Amniotic epithelial cell (primary cell): ENCODE results near the gene PRUNE2.
"Not testable (repeated sequence)": the region's sequence is repeated elsewhere in the genome, so short reads cannot be mapped to it uniquely, and the experiment has no call there.

Experiments used
- DNase-seq: peaks from one replicate; pipeline ENCODE4 v3.0.0-alpha.2; 2010; ENCODE audit warnings: low read depth

The PRUNE2 gene

GRCh38 chr9:76793784-76794431 lies 112.0 kb downstream of the PRUNE2 start:
- no peak for DNase-seq

- DNase-seq: no peak
These were observed 116.1 kb downstream of the PRUNE2 start for GRCh38 chr9:76789840-76790239.

- no peak for DNase-seq
These were observed 118.2 kb downstream of the PRUNE2 start for GRCh38 chr9:76787677-76788076.

- DNase-seq: no peak
These were observed 120.4 kb downstream of the PRUNE2 start for GRCh38 chr9:76785501-76785900.

- no peak for DNase-seq
These were observed 121.0 kb downstream of the PRUNE2 start for GRCh38 chr9:76784881-76785280.

GRCh38 chr9:76772686-76773445 lies 133.0 kb downstream of the PRUNE2 start:
- DNase-seq: no peak

- no peak for DNase-seq
These were observed 139.8 kb downstream of the PRUNE2 start for GRCh38 chr9:76766126-76766525.

- DNase-seq: no peak
These were observed 141.8 kb downstream of the PRUNE2 start, which contains the start of gene PCA3 for GRCh38 chr9:76764138-76764537. TSS of gene PCA3 (plus strand) at chr9:76764438.

GRCh38 chr9:76761448-76761847 lies 144.5 kb downstream of the PRUNE2 start:
- peak; percentile 4 for DNase-seq

GRCh38 chr9:76759732-76760131 lies 146.2 kb downstream of the PRUNE2 start:
- DNase-seq: no peak

GRCh38 chr9:76758476-76758875 lies 147.4 kb downstream of the PRUNE2 start:
- no peak for DNase-seq

- no peak for DNase-seq
These were observed 148.8 kb downstream of the PRUNE2 start for GRCh38 chr9:76756941-76757673.

- DNase-seq: peak; percentile 51
These were observed 149.7 kb downstream of the PRUNE2 start for GRCh38 chr9:76756268-76756640.

GRCh38 chr9:76751001-76751400 lies 154.9 kb downstream of the PRUNE2 start:
- DNase-seq: no peak

- DNase-seq: no peak
These were observed 161.6 kb downstream of the PRUNE2 start for GRCh38 chr9:76744336-76744735.

GRCh38 chr9:76743931-76744330 lies 162.0 kb downstream of the PRUNE2 start:
- no peak for DNase-seq

- not testable (repeated sequence) for DNase-seq
These were observed 163.0 kb downstream of the PRUNE2 start for GRCh38 chr9:76742890-76743289.

- no peak for DNase-seq
These were observed 164.4 kb downstream of the PRUNE2 start for GRCh38 chr9:76741524-76741923.

GRCh38 chr9:76738402-76738801 lies 167.5 kb downstream of the PRUNE2 start:
- DNase-seq: no peak

GRCh38 chr9:76737154-76737902 lies 168.6 kb downstream of the PRUNE2 start:
- no peak for DNase-seq

GRCh38 chr9:76734716-76735115 lies 171.2 kb downstream of the PRUNE2 start:
- no peak for DNase-seq

- peak; percentile 39 for DNase-seq
These were observed 172.8 kb downstream of the PRUNE2 start for GRCh38 chr9:76733096-76733495.
